H1 (cell line): ENCODE measurements around the gene PHOSPHO1.

Experiments used
- BRCA1 ChIP-seq: IDR thresholded peaks from 2 replicates; pipeline ENCODE4 v1.6.1; 2012; ENCODE audit warnings: low read depth, low read length, improper control_type of control experiment
- CHD2 ChIP-seq: IDR thresholded peaks from 2 replicates; pipeline ENCODE4 v1.6.1; 2012; ENCODE audit warnings: low read length, improper control_type of control experiment
- CREB1 ChIP-seq: IDR thresholded peaks from 2 replicates; pipeline ENCODE4 v1.6.1; 2012; ENCODE audit warnings: inconsistent platforms
- GTF2F1 ChIP-seq: IDR thresholded peaks from 2 replicates; pipeline ENCODE4 v1.6.1; 2012; ENCODE audit warnings: low read depth, low read length, improper control_type of control experiment, borderline replicate concordance
- POLR2A ChIP-seq, 2 experiments: IDR thresholded peaks; 1 replicate in 1 of 2; 2 replicates in 1 of 2; pipeline ENCODE4 v1.6.1; 2011; ENCODE audit warnings: low read depth in 2 of 2, low read length in 2 of 2, mild to moderate bottlenecking in 2 of 2; ENCODE audit errors: control extremely low read depth in 1 of 2
- POLR2AphosphoS5 ChIP-seq: IDR thresholded peaks from 2 replicates; pipeline ENCODE4 v1.6.1; 2011; ENCODE audit warnings: low read depth, low read length
- RAD21 ChIP-seq, 2 experiments: IDR thresholded peaks in 1 of 2; conservative IDR thresholded peaks in 1 of 2; 2 replicates each; pipeline ENCODE4 v1.6.1; 2011; ENCODE audit warnings: low read depth in 2 of 2, low read length in 2 of 2, improper control_type of control experiment in 1 of 2, inconsistent platforms in 1 of 2, mild to moderate bottlenecking in 1 of 2, moderate library complexity in 1 of 2
- RNF2 ChIP-seq: fragments of 200-900, 300-1000 bp; sonication (generic); IDR thresholded peaks from 2 replicates; pipeline ENCODE4 v1.7.1; 2016; ENCODE audit warnings: borderline replicate concordance, low read depth, mild to moderate bottlenecking, antibody characterized with exemption, low read length; ENCODE audit not compliant: poor library complexity, severe bottlenecking; ENCODE audit errors: missing control alignments
- SP1 ChIP-seq: IDR thresholded peaks from 2 replicates; pipeline ENCODE4 v1.6.1; 2011; ENCODE audit warnings: low read depth, low read length
- SRF ChIP-seq: IDR thresholded peaks from 2 replicates; pipeline ENCODE4 v1.6.1; 2011; ENCODE audit warnings: mild to moderate bottlenecking, low read depth, low read length, moderate library complexity
- TBP ChIP-seq: IDR thresholded peaks from 2 replicates; pipeline ENCODE4 v1.6.1; 2011; ENCODE audit warnings: low read depth, low read length, improper control_type of control experiment
- TEAD4 ChIP-seq: IDR thresholded peaks from 2 replicates; pipeline ENCODE4 v1.6.1; 2012; ENCODE audit warnings: low read depth, low read length, inconsistent platforms, mixed read lengths
- TF ChIP-seq, protein P1 (sequence below), 3 experiments: IDR thresholded peaks; 1 replicate in 2 of 3; 2 replicates in 1 of 3; pipeline versions ENCODE4 v1.5.1 to v1.6.1; 2011; ENCODE audit warnings: low read length in 3 of 3, mild to moderate bottlenecking in 3 of 3, inconsistent platforms in 2 of 3, low read depth in 1 of 3, moderate library complexity in 1 of 3; ENCODE audit not compliant: insufficient read depth in 1 of 3; ENCODE audit errors: control extremely low read depth in 1 of 3

DNA sequence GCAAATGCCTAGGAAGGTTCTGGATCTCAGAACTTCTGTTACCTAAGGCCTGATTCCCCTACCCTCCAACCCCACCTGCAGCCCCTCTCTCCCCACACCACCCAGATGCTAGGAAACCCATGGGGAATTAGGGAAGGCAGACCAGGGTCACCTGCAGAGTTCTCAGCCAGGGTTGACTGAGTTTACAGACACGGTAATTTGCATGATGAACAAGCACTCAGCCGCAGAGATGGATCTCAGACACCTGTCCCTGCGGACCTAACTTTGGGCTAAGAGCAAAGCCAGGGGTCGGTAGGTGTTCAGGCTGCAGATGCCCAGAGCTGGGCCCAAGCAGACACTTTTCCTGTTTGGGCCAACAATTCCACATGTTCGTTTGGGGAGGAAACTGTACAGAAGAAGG lies 17.2 kb downstream of the PHOSPHO1 start:
- TF ChIP-seq TBP (no peak), GTF2F1 (no peak), RAD21 (IDR thresholded peaks at IDR 0.05 in 1 of 2, conservative IDR thresholded peaks at IDR 0.05 in 1 of 2; ENCODE audit: low read depth in 2 of 2, low read length in 2 of 2) (no peak), CREB1 (no peak), POLR2A (IDR thresholded peaks at IDR 0.05; ENCODE audit: control extremely low read depth in 1 of 2, low read depth in 2 of 2, low read length in 2 of 2) (no peak), POLR2AphosphoS5 (no peak), RNF2 (no peak), SRF (no peak), CHD2 (no peak), SP1 (no peak), TEAD4 (no peak), BRCA1 (no peak)
- TF ChIP-seq, protein P1, sequence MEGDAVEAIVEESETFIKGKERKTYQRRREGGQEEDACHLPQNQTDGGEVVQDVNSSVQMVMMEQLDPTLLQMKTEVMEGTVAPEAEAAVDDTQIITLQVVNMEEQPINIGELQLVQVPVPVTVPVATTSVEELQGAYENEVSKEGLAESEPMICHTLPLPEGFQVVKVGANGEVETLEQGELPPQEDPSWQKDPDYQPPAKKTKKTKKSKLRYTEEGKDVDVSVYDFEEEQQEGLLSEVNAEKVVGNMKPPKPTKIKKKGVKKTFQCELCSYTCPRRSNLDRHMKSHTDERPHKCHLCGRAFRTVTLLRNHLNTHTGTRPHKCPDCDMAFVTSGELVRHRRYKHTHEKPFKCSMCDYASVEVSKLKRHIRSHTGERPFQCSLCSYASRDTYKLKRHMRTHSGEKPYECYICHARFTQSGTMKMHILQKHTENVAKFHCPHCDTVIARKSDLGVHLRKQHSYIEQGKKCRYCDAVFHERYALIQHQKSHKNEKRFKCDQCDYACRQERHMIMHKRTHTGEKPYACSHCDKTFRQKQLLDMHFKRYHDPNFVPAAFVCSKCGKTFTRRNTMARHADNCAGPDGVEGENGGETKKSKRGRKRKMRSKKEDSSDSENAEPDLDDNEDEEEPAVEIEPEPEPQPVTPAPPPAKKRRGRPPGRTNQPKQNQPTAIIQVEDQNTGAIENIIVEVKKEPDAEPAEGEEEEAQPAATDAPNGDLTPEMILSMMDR (IDR thresholded peaks at IDR 0.05; ENCODE audit: control extremely low read depth in 1 of 3, insufficient read depth in 1 of 3, low read depth in 1 of 3, low read length in 3 of 3), result no peak
